H1 (cell line): ENCODE data around the gene CASS4. TPM values are rescaled to one million over a fixed set of nuclear protein-coding genes. Genes with fewer than 3 reads are reported as not detected.

ENCODE experiments used
- CTCF ChIA-PET: fragments of 300-600 bp; sonication (Branson Sonifier 250); formaldehyde crosslinking; loops from one replicate; lab custom pipeline; 2021; ENCODE audit not compliant: partially characterized antibody; lab: Charles Lee
- POLR2A ChIA-PET: fragments of 300-600 bp; sonication (Branson Sonifier 250); formaldehyde crosslinking; loops from one replicate; lab custom pipeline; 2021; ENCODE audit warnings: inconsistent platforms; ENCODE audit not compliant: partially characterized antibody; lab: Charles Lee
- DNase-seq, 2 experiments: peaks; one replicate each; pipeline versions ENCODE4 v3.0.0 to v3.0.0-alpha.2; 2010 to 2022; ENCODE audit warnings: low spot score in 2 of 2, low read depth in 1 of 2, mixed read lengths in 1 of 2
- FAIRE-seq: peaks from 2 replicates; lab custom pipeline; 2011; peaks lifted over from hg19 to GRCh38; lab: Jason Lieb, UNC
- H2AFZ ChIP-seq: 2 replicates; pipeline ENCODE4 v1.8.1; 2012; ENCODE audit warnings: low read length, inconsistent platforms
- H2AK5ac ChIP-seq: 2 replicates; pipeline ENCODE4 v1.6.1; 2013; ENCODE audit warnings: low read depth, low read length
- H2BK120ac ChIP-seq: replicated peaks from 2 replicates; pipeline ENCODE3; 2013; ENCODE audit warnings: low read depth, low read length, inconsistent platforms
- H2BK12ac ChIP-seq: 2 replicates; pipeline ENCODE4 v1.6.1; 2013; ENCODE audit warnings: low read depth, low read length
- H2BK15ac ChIP-seq: 2 replicates; pipeline ENCODE4 v1.6.1; 2013; ENCODE audit warnings: low read length
- H2BK20ac ChIP-seq: 2 replicates; pipeline ENCODE4 v1.6.1; 2013; ENCODE audit warnings: low read length
- H2BK5ac ChIP-seq: 2 replicates; pipeline ENCODE4 v1.6.1; 2013; ENCODE audit warnings: low read depth, low read length
- H3K14ac ChIP-seq: 2 replicates; pipeline ENCODE4 v1.6.1; 2013; ENCODE audit warnings: inconsistent platforms; ENCODE audit not compliant: insufficient read length
- H3K18ac ChIP-seq: 2 replicates; pipeline ENCODE4 v1.6.1; 2013; ENCODE audit warnings: low read length; ENCODE audit errors: extremely low read depth
- H3K23ac ChIP-seq: 2 replicates; pipeline ENCODE4 v1.6.1; 2013; ENCODE audit warnings: inconsistent platforms; ENCODE audit not compliant: insufficient read length
- H3K23me2 ChIP-seq: 2 replicates; pipeline ENCODE4 v1.6.1; 2013; ENCODE audit warnings: low read depth, low read length
- H3K27ac ChIP-seq: 2 replicates; pipeline ENCODE4 v1.6.1; 2011; ENCODE audit warnings: low read depth, low read length, inconsistent platforms
- H3K27me3 ChIP-seq, 4 experiments: replicated peaks in 1 of 4; 1 replicate in 1 of 4; 2 replicates in 3 of 4; pipeline versions ENCODE4 v1.6.1 to v1.8.1; 2011 to 2013; ENCODE audit warnings: low read length in 3 of 4, mild to moderate bottlenecking in 3 of 4, inconsistent platforms in 2 of 4, mixed read lengths in 2 of 4, moderate library complexity in 1 of 4; ENCODE audit not compliant: control insufficient read depth in 3 of 4, insufficient read depth in 3 of 4; ENCODE audit errors: extremely low read depth in 1 of 4
- H3K36me3 ChIP-seq, 4 experiments: 2 replicates each; pipeline versions ENCODE4 v1.6.1 to v1.8.1; 2011 to 2013; ENCODE audit warnings: mild to moderate bottlenecking in 4 of 4, low read length in 3 of 4, moderate library complexity in 2 of 4, control low read depth in 1 of 4, inconsistent platforms in 1 of 4; ENCODE audit not compliant: insufficient read depth in 4 of 4, control insufficient read depth in 2 of 4
- H3K4ac ChIP-seq: replicated peaks from 2 replicates; pipeline ENCODE3; 2013; ENCODE audit warnings: low read length, low read depth, mixed read lengths, inconsistent platforms; ENCODE audit not compliant: insufficient read length
- H3K4me1 ChIP-seq, 4 experiments: replicated peaks in 1 of 4; 1 replicate in 1 of 4; 2 replicates in 3 of 4; pipeline versions ENCODE4 v1.6.1 to v1.8.1; 2011 to 2013; ENCODE audit warnings: low read length in 3 of 4, inconsistent platforms in 2 of 4, mixed read lengths in 1 of 4; ENCODE audit not compliant: insufficient read depth in 4 of 4, control insufficient read depth in 3 of 4
- H3K4me2 ChIP-seq, 2 experiments: 2 replicates each; pipeline versions ENCODE4 v1.6.1 to v1.8.1; 2011 to 2013; ENCODE audit warnings: low read depth in 2 of 2, low read length in 2 of 2, control low read depth in 1 of 2, inconsistent platforms in 1 of 2, mild to moderate bottlenecking in 1 of 2; ENCODE audit not compliant: insufficient read depth in 1 of 2
- H3K4me3 ChIP-seq, 4 experiments: fragments of 200-600, 300-600 bp in 1 of 4; sonication (generic), shearing (Covaris generic), sonication (Bioruptor Twin) in 1 of 4; 2 replicates each; pipeline versions ENCODE4 v1.5.1 to v1.8.1; 2011 to 2016; ENCODE audit warnings: low read length in 4 of 4, low read depth in 3 of 4, control low read depth in 2 of 4, inconsistent platforms in 2 of 4, mild to moderate bottlenecking in 2 of 4, mixed read lengths in 1 of 4, moderate library complexity in 1 of 4; ENCODE audit not compliant: insufficient read depth in 2 of 4; ENCODE audit errors: extremely low read depth in 1 of 4
- H3K56ac ChIP-seq: replicated peaks from 2 replicates; pipeline ENCODE3; 2013; ENCODE audit warnings: low read depth, mild to moderate bottlenecking, mixed read lengths, low read length, inconsistent platforms; ENCODE audit not compliant: insufficient read length
- H3K79me1 ChIP-seq: 2 replicates; pipeline ENCODE4 v1.6.1; 2013; ENCODE audit warnings: low read depth, low read length, control low read depth
- H3K79me2 ChIP-seq, 2 experiments: 2 replicates each; pipeline versions ENCODE4 v1.6.1 to v1.8.1; 2012 to 2013; ENCODE audit warnings: low read length in 2 of 2, mild to moderate bottlenecking in 2 of 2, inconsistent platforms in 1 of 2; ENCODE audit not compliant: insufficient read depth in 2 of 2, control insufficient read depth in 1 of 2
- H3K9ac ChIP-seq, 4 experiments: replicated peaks in 1 of 4; 1 replicate in 1 of 4; 2 replicates in 3 of 4; pipeline versions ENCODE4 v1.6.1 to v1.8.1; 2011 to 2013; ENCODE audit warnings: low read depth in 3 of 4, low read length in 3 of 4, control low read depth in 2 of 4, mild to moderate bottlenecking in 2 of 4, moderate library complexity in 2 of 4, inconsistent platforms in 1 of 4; ENCODE audit errors: extremely low read depth in 1 of 4
- H3K9me3 ChIP-seq, 2 experiments: 2 replicates each; pipeline versions ENCODE4 v1.6.1 to v1.8.1; 2012 to 2013; ENCODE audit warnings: mild to moderate bottlenecking in 2 of 2, moderate library complexity in 2 of 2, control low read depth in 1 of 2, inconsistent platforms in 1 of 2, low read depth in 1 of 2, low read length in 1 of 2, mixed read lengths in 1 of 2; ENCODE audit not compliant: insufficient read depth in 2 of 2
- H4K20me1 ChIP-seq, 2 experiments: replicated peaks in 1 of 2; 2 replicates each; pipeline versions ENCODE3 to v1.8.1; 2011 to 2013; ENCODE audit warnings: inconsistent platforms in 2 of 2, low read length in 2 of 2, mild to moderate bottlenecking in 1 of 2; ENCODE audit not compliant: insufficient read depth in 2 of 2, control insufficient read depth in 1 of 2
- H4K5ac ChIP-seq: 2 replicates; pipeline ENCODE4 v1.6.1; 2013; ENCODE audit warnings: low read length, low read depth, mixed read lengths, inconsistent platforms; ENCODE audit not compliant: insufficient read length
- H4K8ac ChIP-seq: 2 replicates; pipeline ENCODE4 v1.8.0; 2013; ENCODE audit warnings: mild to moderate bottlenecking, moderate library complexity, low read length, inconsistent platforms; ENCODE audit not compliant: insufficient read depth; ENCODE audit errors: extremely low read depth
- H4K91ac ChIP-seq: replicated peaks from 2 replicates; pipeline ENCODE3; 2013; ENCODE audit warnings: low read length, mixed read lengths, inconsistent platforms; ENCODE audit not compliant: insufficient read length
- NANOG ChIP-seq: IDR thresholded peaks from 2 replicates; pipeline ENCODE4 v1.6.1; 2011; ENCODE audit warnings: low read length, low read depth, mild to moderate bottlenecking, inconsistent platforms; ENCODE audit not compliant: insufficient read depth, poor library complexity, severe bottlenecking
- SAP30 ChIP-seq: fragments of 300-600 bp; sonication (generic); IDR thresholded peaks from 2 replicates; pipeline ENCODE4 v1.7.1; 2012; ENCODE audit warnings: low read length, moderate library complexity, mild to moderate bottlenecking, inconsistent platforms; ENCODE audit not compliant: insufficient read depth, insufficient replicate concordance
- WGBS, 2 experiments: shearing (Covaris generic) in 1 of 2; methylation state at CpG; one replicate each; pipeline versions ENCODE4 v1.1.6 to v1.1.7; 2013 to 2015; ENCODE audit warnings: low lambda C conversion rate in 2 of 2, mixed read lengths in 2 of 2, inconsistent platforms in 1 of 2, low coverage in 1 of 2, missing lambda C conversion rate in 1 of 2; ENCODE audit not compliant: insufficient replicate concordance in 2 of 2, insufficient coverage in 1 of 2, insufficient read length in 1 of 2; ENCODE audit errors: extremely low coverage in 1 of 2, missing lambda C conversion rate in 1 of 2; 5-methylcytosine and 5-hydroxymethylcytosine counted together
- polyA plus RNA-seq, 7 experiments: library from polyadenylated mRNA; depleted of rRNA in 3 of 7; stranded (reverse) in 5 of 7; unstranded in 2 of 7; fragments of >200 nt in 5 of 7; fragments of 200-250 nt in 2 of 7; gene quantifications; 1 replicate in 5 of 7; 2 replicates in 1 of 7; 4 replicates in 1 of 7; pipeline versions ENCODE4 v1.2.1 to v1.2.3, GENCODE V29; 2011 to 2013; ENCODE audit warnings: missing spikeins in 2 of 7, mixed read lengths in 2 of 7
- total RNA-seq: library from RNA; stranded (reverse); fragmentation: NEBNext Ultra II Directional; extraction: Animal tissue kit (Norgen Biotek cat#: 25700); gene quantifications from 2 replicates; pipeline ENCODE4 v1.2.1, GENCODE V29; 2021

CASS4 gene
- total and polyA plus RNA-seq, 2 of the 8 experiments (the other 6 are each of a cell fraction or from before 2014, with no cell fraction given): not detected

DNA sequence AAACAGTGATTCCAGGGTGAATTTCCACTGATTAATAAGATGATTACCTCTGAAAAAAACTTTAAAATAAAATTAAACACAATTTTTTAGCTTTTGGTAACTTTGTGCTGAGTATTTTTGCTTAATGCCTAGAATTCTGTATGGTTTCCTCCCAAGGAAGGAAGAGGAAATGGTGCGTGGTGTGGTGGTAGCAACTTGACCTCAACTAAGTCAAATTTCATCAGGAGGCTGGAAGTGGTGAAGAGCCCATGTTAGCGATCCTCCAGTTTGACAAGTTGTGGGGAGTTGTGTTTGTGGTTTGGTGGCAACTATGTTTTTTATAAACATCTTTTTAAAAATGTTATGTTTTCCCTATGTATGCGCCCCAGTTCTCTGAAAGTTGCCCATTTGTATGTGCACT is 51.4 kb downstream of the CASS4 start:
- H3K23ac ChIP-seq: no peak overlapping the region
- no peak overlapping the region for H2BK5ac ChIP-seq
- H3K23me2 ChIP-seq: peaks cover 4% of the 10 kb centered on the region; the same call in 1 of the 2 replicates
- H4K8ac ChIP-seq: no peak overlapping the region
- H3K4ac ChIP-seq: no peak overlapping the region
- no peak overlapping the region for H4K91ac ChIP-seq
- H2BK120ac ChIP-seq: no peak overlapping the region
- WGBS, 2 experiments: 78% methylated on average over 3 of the region's 3 CpGs; no CpG with 5 or more reads in 1 of the 2 experiments
- DNase-seq (no peak), FAIRE-seq (no peak)
- H2AK5ac ChIP-seq: no peak overlapping the region
- no peak overlapping the region for H3K56ac ChIP-seq
- H4K20me1 ChIP-seq: peaks cover 0 to 1% of the 10 kb centered on the region in 2 experiments
- H2BK20ac ChIP-seq: no peak overlapping the region
- no peak overlapping the region for H3K27ac ChIP-seq
- no peaks in the 10 kb centered on the region for H3K4me1 ChIP-seq
- no peaks in the 10 kb centered on the region for H3K79me2 ChIP-seq
- POLR2A ChIA-PET: no interaction called here
- no peaks in the 10 kb centered on the region for H3K36me3 ChIP-seq
- no peak overlapping the region for H2AFZ ChIP-seq
- H3K27me3 ChIP-seq: no peaks in the 10 kb centered on the region; a peak in 1 of 7 replicates
- no peaks in the 10 kb centered on the region for H3K9me3 ChIP-seq
- H3K14ac ChIP-seq: no peak overlapping the region
- TF ChIP-seq SAP30 (no peak), NANOG (no peak)
- CTCF ChIA-PET: interaction anchor here (1.1 kb wide), 1 partner anchor 16 kb away, joined by 8 read pairs; no protein-coding TSS in a partner anchor
- no peaks in the 10 kb centered on the region for H3K79me1 ChIP-seq
- no peak overlapping the region for H3K18ac ChIP-seq
- H3K4me2 ChIP-seq: no peak overlapping the region
- H3K9ac ChIP-seq: no peak overlapping the region
- no peak overlapping the region for H4K5ac ChIP-seq
- H3K4me3 ChIP-seq: no peak overlapping the region
- no peak overlapping the region for H2BK15ac ChIP-seq
- H2BK12ac ChIP-seq: no peak overlapping the region
